ENCODE data around the gene RBM43.

Gene RBM43

GRCh38 chr2:151282401-151282800, 20.7 kb upstream of the RBM43 start:
- Histone ChIP-seq H3K27ac (no peak overlapping the region), H3K79me2 (no peaks in the 10 kb centered on the region), H3K4me2 (ENCODE audit: low read length) (no peak overlapping the region), H3K9me3 (ENCODE audit: control insufficient read depth, low read length) (no peaks in the 10 kb centered on the region), H2AFZ (no peak overlapping the region), H3K27me3 (ENCODE audit: control insufficient read depth, insufficient read depth, low read length) (no peaks in the 10 kb centered on the region), H3K4me3 (ENCODE audit: low read depth, low read length) (no peak overlapping the region), H3K9ac (no peak overlapping the region), H3K4me1 (no peaks in the 10 kb centered on the region), H3K36me3 (ENCODE audit: control insufficient read depth, insufficient read depth, low read length) (no peaks in the 10 kb centered on the region)
- no peak for TF ChIP-seq CTCF (IDR thresholded peaks at IDR 0.05)

- H3K4me3 ChIP-seq (ENCODE audit: low read depth, low read length): no peak overlapping the region
- no peaks in the 10 kb centered on the region for H3K4me1 ChIP-seq
- no peak overlapping the region for H3K9ac ChIP-seq
- no peak for TF ChIP-seq CTCF (IDR thresholded peaks at IDR 0.05)
- no peak overlapping the region for H3K4me2 ChIP-seq (ENCODE audit: low read length)
- H3K36me3 ChIP-seq (ENCODE audit: control insufficient read depth, insufficient read depth, low read length): no peaks in the 10 kb centered on the region
- no peaks in the 10 kb centered on the region for H3K27me3 ChIP-seq (ENCODE audit: control insufficient read depth, insufficient read depth, low read length)
- no peaks in the 10 kb centered on the region for H3K9me3 ChIP-seq (ENCODE audit: control insufficient read depth, low read length)
- H3K79me2 ChIP-seq: no peaks in the 10 kb centered on the region
- no peak overlapping the region for H2AFZ ChIP-seq
- H3K27ac ChIP-seq: no peak overlapping the region
Observed at GRCh38 chr2:151280271-151280670, 18.6 kb upstream of the RBM43 start.

GRCh38 chr2:151278487-151278886, 16.8 kb upstream of the RBM43 start:
- Histone ChIP-seq H3K4me3 (ENCODE audit: low read depth, low read length) (no peak overlapping the region), H3K79me2 (no peaks in the 10 kb centered on the region), H3K9me3 (ENCODE audit: control insufficient read depth, low read length) (no peaks in the 10 kb centered on the region), H3K27me3 (ENCODE audit: control insufficient read depth, insufficient read depth, low read length) (no peaks in the 10 kb centered on the region), H3K27ac (no peak overlapping the region), H3K4me2 (ENCODE audit: low read length) (no peak overlapping the region), H3K4me1 (no peaks in the 10 kb centered on the region), H2AFZ (no peak overlapping the region), H3K9ac (no peak overlapping the region), H3K36me3 (ENCODE audit: control insufficient read depth, insufficient read depth, low read length) (no peaks in the 10 kb centered on the region)
- no peak for TF ChIP-seq CTCF (IDR thresholded peaks at IDR 0.05)

GRCh38 chr2:151277067-151277466, 15.4 kb upstream of the RBM43 start:
- H3K9ac ChIP-seq: no peak overlapping the region
- H3K36me3 ChIP-seq (ENCODE audit: control insufficient read depth, insufficient read depth, low read length): no peaks in the 10 kb centered on the region
- no peaks in the 10 kb centered on the region for H3K4me1 ChIP-seq
- H3K4me3 ChIP-seq (ENCODE audit: low read depth, low read length): no peak overlapping the region
- TF ChIP-seq CTCF (IDR thresholded peaks at IDR 0.05): no peak
- H3K9me3 ChIP-seq (ENCODE audit: control insufficient read depth, low read length): no peaks in the 10 kb centered on the region
- no peaks in the 10 kb centered on the region for H3K79me2 ChIP-seq
- no peak overlapping the region for H3K4me2 ChIP-seq (ENCODE audit: low read length)
- H2AFZ ChIP-seq: no peak overlapping the region
- no peaks in the 10 kb centered on the region for H3K27me3 ChIP-seq (ENCODE audit: control insufficient read depth, insufficient read depth, low read length)
- H3K27ac ChIP-seq: no peak overlapping the region

- Histone ChIP-seq H2AFZ (no peak overlapping the region), H3K9me3 (ENCODE audit: control insufficient read depth, low read length) (no peaks in the 10 kb centered on the region), H3K27me3 (ENCODE audit: control insufficient read depth, insufficient read depth, low read length) (no peaks in the 10 kb centered on the region), H3K27ac (no peak overlapping the region), H3K4me3 (ENCODE audit: low read depth, low read length) (no peak overlapping the region), H3K9ac (no peak overlapping the region), H3K4me2 (ENCODE audit: low read length) (no peak overlapping the region), H3K79me2 (no peaks in the 10 kb centered on the region), H3K36me3 (ENCODE audit: control insufficient read depth, insufficient read depth, low read length) (no peaks in the 10 kb centered on the region), H3K4me1 (no peaks in the 10 kb centered on the region)
- TF ChIP-seq CTCF (IDR thresholded peaks at IDR 0.05): no peak
Observed at GRCh38 chr2:151275291-151275690, 13.6 kb upstream of the RBM43 start.

Measured in parathyroid adenoma (tissue), 2 donors.